Lung (tissue), 12 donors: ENCODE results near the gene ZNF672. TPM values are rescaled to one million over a fixed set of nuclear protein-coding genes. Genes with fewer than 3 reads are reported as not detected.
A peak's percentile ranks its signal among the peaks of the same experiment; 100 is the strongest.

Experiments used
- ATAC-seq: fragments of 200-7000 bp; cut with Tn5 transposase; one replicate; pipeline ENCODE4 v1.9.1; 2020; ENCODE audit warnings: moderate number of reproducible peaks; ENCODE audit not compliant: insufficient read depth, low FRiP score
- DNase-seq, 3 donors: peaks; one replicate each; pipeline ENCODE4 v3.0.0-alpha.2; 2013 to 2017
- H3K27ac ChIP-seq, 2 donors: one replicate each; pipeline ENCODE4 v1.5.1; 2013; ENCODE audit warnings: mild to moderate bottlenecking in 2 of 2, moderate library complexity in 2 of 2, control low read depth in 1 of 2, inconsistent platforms in 1 of 2, low read depth in 1 of 2, low read length in 1 of 2
- H3K27me3 ChIP-seq, 3 donors: one replicate each; pipeline ENCODE4 v1.5.1; 2013; ENCODE audit warnings: low read length in 2 of 3; ENCODE audit not compliant: control insufficient read depth in 3 of 3, insufficient read depth in 3 of 3
- H3K36me3 ChIP-seq, 4 donors: one replicate each; pipeline ENCODE4 v1.5.1; 2013; ENCODE audit warnings: low read length in 4 of 4, mild to moderate bottlenecking in 1 of 4, moderate library complexity in 1 of 4; ENCODE audit not compliant: control insufficient read depth in 4 of 4, insufficient read depth in 4 of 4
- H3K4me1 ChIP-seq, 5 donors: one replicate each; pipeline ENCODE4 v1.5.1; 2013; ENCODE audit warnings: low read length in 5 of 5, mild to moderate bottlenecking in 2 of 5, moderate library complexity in 1 of 5; ENCODE audit not compliant: control insufficient read depth in 5 of 5, insufficient read depth in 5 of 5
- H3K4me3 ChIP-seq: one replicate; pipeline ENCODE4 v1.5.1; 2013; ENCODE audit warnings: mild to moderate bottlenecking, control low read depth, moderate library complexity
- H3K9ac ChIP-seq, 2 donors: one replicate each; pipeline ENCODE4 v1.5.1; 2013; ENCODE audit warnings: low read length in 2 of 2, control low read depth in 1 of 2; ENCODE audit not compliant: insufficient read depth in 1 of 2
- H3K9me3 ChIP-seq, 4 donors: one replicate each; pipeline ENCODE4 v1.5.1; 2013; ENCODE audit warnings: low read length in 3 of 4, mild to moderate bottlenecking in 1 of 4, moderate library complexity in 1 of 4; ENCODE audit not compliant: control insufficient read depth in 4 of 4, insufficient read depth in 3 of 4
- WGBS, 2 donors: extraction: QIAGEN DNeasy Blood & Tissue Kit; methylation state at CpG; one replicate each; pipeline ENCODE4 v1.1.7; 2013; 5-methylcytosine and 5-hydroxymethylcytosine counted together
- polyA plus RNA-seq, 2 donors: library from polyadenylated mRNA; stranded (reverse); fragments of 200-250 nt; gene quantifications; one replicate each; pipeline ENCODE4 v1.2.1, GENCODE V29; 2013
- total RNA-seq, 2 donors: library from RNA; depleted of rRNA in 1 of 2; stranded (reverse); fragments of >200 nt in 1 of 2; gene quantifications; one replicate each; pipeline ENCODE4 v1.2.1, GENCODE V29; 2014 to 2021
- TF ChIP-seq, protein P1 (sequence below): IDR thresholded peaks from 2 replicates; pipeline ENCODE4 v1.5.1; 2012; ENCODE audit warnings: mild to moderate bottlenecking; ENCODE audit errors: control extremely low read depth, extremely low read depth
- donor health status: control.
- donor health status: control.
- donor health status: Bipolar disorder and iron deficiency.
- donor health status: healthy.
- donor health status: DM: yes; HTN: yes; CAD: no.

ZNF672 gene
- total and polyA plus RNA-seq, 4 donors = 17.1 to 41.3 (median 31.3) TPM

DNA sequence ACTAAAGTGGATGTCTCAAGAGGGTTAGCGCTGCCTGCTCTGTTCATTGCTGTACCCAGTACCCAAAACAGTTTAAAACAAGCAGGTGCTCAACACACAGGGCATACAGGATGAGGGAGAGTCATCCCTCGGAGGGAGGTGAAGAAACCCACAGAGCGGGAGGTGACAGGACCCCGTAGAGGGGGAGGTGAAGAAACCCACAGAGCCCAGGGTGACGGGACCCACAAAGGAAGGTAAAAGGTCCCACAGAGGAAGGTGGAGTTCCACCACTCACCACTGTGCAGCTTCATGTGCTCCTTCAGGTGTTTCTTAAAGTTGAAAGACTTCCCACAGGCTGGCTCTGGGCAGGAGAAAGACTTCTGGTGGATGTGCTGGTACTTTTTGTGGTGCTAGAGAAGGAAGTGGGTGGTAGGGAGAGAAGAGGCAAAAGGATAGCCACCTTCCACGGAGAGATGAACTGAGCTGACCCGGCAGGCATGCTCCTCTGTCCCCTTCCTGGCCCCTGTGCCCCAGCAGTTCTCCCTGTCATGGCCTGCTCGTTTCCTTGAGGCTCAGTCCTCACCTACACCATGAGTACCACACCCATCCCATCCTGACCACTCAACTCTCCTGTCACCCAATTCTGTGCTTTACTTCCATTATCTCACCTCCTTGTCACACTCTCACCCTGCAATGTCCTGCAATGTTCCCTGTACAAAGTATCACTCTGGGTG lies 15.8 kb downstream of the ZNF672 start:
- ATAC-seq = no peak
- WGBS, 2 donors = 75 to 83% methylated on average over 8 of the region's 8 CpGs
- peaks cover 0 to 14% (median 7%) of the 10 kb centered on the region in 5 donors for H3K4me1 ChIP-seq
- no peak overlapping the region for H3K27ac ChIP-seq
- H3K36me3 ChIP-seq = peaks cover 7 to 24% (median 14%) of the 10 kb centered on the region in 4 donors
- no peak overlapping the region for H3K9ac ChIP-seq
- no peak overlapping the region for H3K4me3 ChIP-seq
- TF ChIP-seq, protein P1, sequence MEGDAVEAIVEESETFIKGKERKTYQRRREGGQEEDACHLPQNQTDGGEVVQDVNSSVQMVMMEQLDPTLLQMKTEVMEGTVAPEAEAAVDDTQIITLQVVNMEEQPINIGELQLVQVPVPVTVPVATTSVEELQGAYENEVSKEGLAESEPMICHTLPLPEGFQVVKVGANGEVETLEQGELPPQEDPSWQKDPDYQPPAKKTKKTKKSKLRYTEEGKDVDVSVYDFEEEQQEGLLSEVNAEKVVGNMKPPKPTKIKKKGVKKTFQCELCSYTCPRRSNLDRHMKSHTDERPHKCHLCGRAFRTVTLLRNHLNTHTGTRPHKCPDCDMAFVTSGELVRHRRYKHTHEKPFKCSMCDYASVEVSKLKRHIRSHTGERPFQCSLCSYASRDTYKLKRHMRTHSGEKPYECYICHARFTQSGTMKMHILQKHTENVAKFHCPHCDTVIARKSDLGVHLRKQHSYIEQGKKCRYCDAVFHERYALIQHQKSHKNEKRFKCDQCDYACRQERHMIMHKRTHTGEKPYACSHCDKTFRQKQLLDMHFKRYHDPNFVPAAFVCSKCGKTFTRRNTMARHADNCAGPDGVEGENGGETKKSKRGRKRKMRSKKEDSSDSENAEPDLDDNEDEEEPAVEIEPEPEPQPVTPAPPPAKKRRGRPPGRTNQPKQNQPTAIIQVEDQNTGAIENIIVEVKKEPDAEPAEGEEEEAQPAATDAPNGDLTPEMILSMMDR = no peak
- no peak for DNase-seq
- no peaks in the 10 kb centered on the region for H3K9me3 ChIP-seq
- H3K27me3 ChIP-seq = no peaks in the 10 kb centered on the region

DNA sequence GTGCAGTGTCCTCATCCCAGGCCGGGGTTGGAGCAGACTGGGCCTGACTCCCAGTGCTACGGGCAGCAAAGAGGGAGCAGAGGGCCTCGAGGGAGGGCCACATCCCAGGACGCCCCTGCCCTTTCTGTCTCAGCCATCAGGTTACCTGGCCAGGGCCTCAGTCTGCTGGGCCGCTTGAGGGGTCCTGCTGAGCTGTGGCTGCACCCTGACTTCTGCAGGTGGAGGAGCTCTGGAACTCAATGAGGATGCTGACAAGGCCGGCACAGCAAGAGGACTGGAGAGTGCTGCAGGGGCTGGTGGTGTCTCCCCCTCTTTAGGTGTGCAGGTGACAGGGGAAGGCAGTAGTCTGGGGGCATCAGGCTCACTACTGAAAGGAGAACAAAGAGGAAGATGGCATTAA lies 17.6 kb downstream of the ZNF672 start:
- Histone ChIP-seq H3K9me3 (no peaks in the 10 kb centered on the region), H3K27me3 (no peaks in the 10 kb centered on the region), H3K4me1 (peaks cover 0 to 21% (median 6%) of the 10 kb centered on the region in 5 donors), H3K9ac (no peak overlapping the region), H3K4me3 (no peak overlapping the region), H3K27ac (no peak overlapping the region), H3K36me3 (peaks cover 4 to 13% (median 8%) of the 10 kb centered on the region in 4 donors)
- TF ChIP-seq, protein P1 = no peak
- WGBS, 2 donors = 91 to 97% methylated on average over 6 of the region's 6 CpGs
- ATAC-seq (no peak), DNase-seq (no peak)

DNA sequence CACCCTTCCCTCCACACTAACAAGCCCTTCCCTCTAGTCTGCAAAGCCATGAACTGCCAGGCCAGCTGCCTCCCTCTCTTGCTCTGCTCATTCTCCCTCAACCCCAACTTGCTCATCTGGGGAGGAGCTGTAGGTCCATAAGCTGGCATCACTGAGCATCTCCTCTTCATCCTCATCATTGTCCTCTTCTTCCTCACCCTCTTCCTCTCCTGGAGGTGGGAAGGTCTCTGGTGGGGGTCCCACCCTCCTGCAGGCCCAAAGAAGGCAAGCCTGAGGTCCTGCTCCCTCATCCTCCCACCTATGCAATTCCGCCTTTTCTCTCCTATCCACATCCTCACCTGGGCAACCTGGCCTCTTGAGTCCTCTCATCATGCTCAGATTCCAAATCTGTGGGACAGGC lies 18.2 kb downstream of the ZNF672 start:
- ATAC-seq (no peak), DNase-seq (no peak)
- no peak overlapping the region for H3K27ac ChIP-seq
- no peak overlapping the region for H3K9ac ChIP-seq
- no peaks in the 10 kb centered on the region for H3K9me3 ChIP-seq
- H3K36me3 ChIP-seq = peaks cover 0 to 13% (median 6%) of the 10 kb centered on the region in 4 donors
- H3K27me3 ChIP-seq = no peaks in the 10 kb centered on the region
- WGBS, 2 donors = 94 to 98% methylated on average over 1 of the region's 1 CpG
- TF ChIP-seq, protein P1 = no peak
- no peak overlapping the region for H3K4me3 ChIP-seq
- peaks cover 0 to 21% (median 6%) of the 10 kb centered on the region in 5 donors for H3K4me1 ChIP-seq

DNA sequence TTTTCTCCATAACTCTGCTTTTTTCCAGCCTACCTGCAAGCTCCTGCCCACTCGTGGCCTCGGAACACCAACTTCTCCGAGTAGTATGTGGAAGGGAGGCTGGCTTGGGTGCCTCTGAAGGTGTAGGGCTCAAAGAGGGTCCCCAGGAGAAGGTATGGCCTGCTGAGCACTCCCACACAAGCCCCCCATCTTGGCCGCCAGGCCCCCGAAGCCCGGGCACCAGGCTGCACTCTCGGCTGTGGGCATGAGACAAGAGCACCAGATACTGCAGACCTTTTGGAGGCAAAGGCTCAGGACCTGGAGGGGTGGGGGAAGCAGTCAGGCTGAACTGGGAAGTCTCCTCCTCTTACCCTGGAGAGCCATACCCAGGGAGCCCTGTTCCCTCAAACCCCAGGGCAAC lies 19.2 kb downstream of the ZNF672 start:
- Histone ChIP-seq H3K9ac (peak overlapping the region in 1 of 2 donors; percentile 16), H3K36me3 (peaks cover 0 to 13% (median 6%) of the 10 kb centered on the region in 4 donors), H3K4me3 (no peak overlapping the region), H3K27me3 (no peaks in the 10 kb centered on the region), H3K27ac (peak overlapping the region in 1 of 2 donors; percentile 89), H3K9me3 (no peaks in the 10 kb centered on the region), H3K4me1 (peaks cover 0 to 21% (median 6%) of the 10 kb centered on the region in 5 donors)
- DNase-seq = no peak
- 82 to 85% methylated on average over 7 of the region's 7 CpGs for WGBS, 2 donors
- no peak for ATAC-seq
- TF ChIP-seq, protein P1 = no peak
